Body of pancreas (tissue), 4 donors: ENCODE measurements around the gene WNK1. TPM values are rescaled to one million over a fixed set of nuclear protein-coding genes. Genes with fewer than 3 reads are reported as not detected.

ENCODE experiments used
- ATAC-seq: fragments of 150-250 bp; one replicate; pipeline ENCODE4 v1.9.1; 2016
- DNase-seq, 4 donors: peaks; one replicate each; pipeline ENCODE4 v3.0.0-alpha.2; 2019
- H3K27ac ChIP-seq, 4 donors: fragments of 200-600 bp; sonication (generic); 1 replicate in 3 of 4; 2 replicates in 1 of 4; pipeline versions ENCODE4 v1.5.1 to v1.6.1; 2016 to 2019; ENCODE audit warnings: mild to moderate bottlenecking in 1 of 4, mixed read lengths in 1 of 4, moderate library complexity in 1 of 4
- H3K27me3 ChIP-seq, 2 donors: fragments of 200-600 bp; sonication (generic); one replicate each; pipeline ENCODE4 v1.6.0; 2016; ENCODE audit warnings: mild to moderate bottlenecking in 1 of 2
- H3K36me3 ChIP-seq, 2 donors: fragments of 200-600 bp; sonication (generic); replicated peaks in 1 of 2; 2 replicates each; pipeline ENCODE4 v1.5.1; 2016; ENCODE audit warnings: low read depth in 2 of 2; ENCODE audit not compliant: insufficient read depth in 1 of 2
- H3K4me1 ChIP-seq: fragments of 200-600 bp; sonication (generic); one replicate; pipeline ENCODE4 v1.6.0; 2016
- H3K4me3 ChIP-seq, 2 donors: fragments of 200-600 bp; sonication (generic); 1 replicate in 1 of 2; 2 replicates in 1 of 2; pipeline ENCODE4 v1.5.1; 2016 to 2019
- H3K9me3 ChIP-seq, 3 donors: fragments of 200-600 bp; sonication (generic); 1 replicate in 2 of 3; 2 replicates in 1 of 3; pipeline ENCODE4 v1.5.1; 2016
- POLR2A ChIP-seq, 3 donors: fragments of 450-650 bp; IDR thresholded peaks; one replicate each; pipeline ENCODE4 v1.6.1; 2016; ENCODE audit warnings: antibody characterized with exemption in 3 of 3, mild to moderate bottlenecking in 2 of 3
- WGBS, 2 donors: methylation state at CpG; one replicate each; pipeline ENCODE4 v1.1.5; 2017; 5-methylcytosine and 5-hydroxymethylcytosine counted together
- intact Hi-C: fragments of 100-400 bp; cut with DNase I; formaldehyde crosslinking; loops from one replicate; pipeline ENCODE4 v1.15.1; 2023
- total RNA-seq, 2 donors: library from RNA; depleted of rRNA; stranded (reverse); fragments of >200 nt; gene quantifications; one replicate each; pipeline ENCODE4 v1.1.0, GENCODE V29; 2016
- TF ChIP-seq, protein P1 (sequence below), 7 experiments: fragments of 450-650 bp in 4 of 7; fragments of 200-600 bp in 3 of 7; sonication (generic) in 3 of 7; IDR thresholded peaks; one replicate each; pipeline ENCODE4 v1.5.1; 2016 to 2019; ENCODE audit warnings: antibody characterized with exemption in 7 of 7

The WNK1 gene
- total RNA-seq, 2 donors from 2014 or later, result 56.6 to 96.6 TPM

DNA sequence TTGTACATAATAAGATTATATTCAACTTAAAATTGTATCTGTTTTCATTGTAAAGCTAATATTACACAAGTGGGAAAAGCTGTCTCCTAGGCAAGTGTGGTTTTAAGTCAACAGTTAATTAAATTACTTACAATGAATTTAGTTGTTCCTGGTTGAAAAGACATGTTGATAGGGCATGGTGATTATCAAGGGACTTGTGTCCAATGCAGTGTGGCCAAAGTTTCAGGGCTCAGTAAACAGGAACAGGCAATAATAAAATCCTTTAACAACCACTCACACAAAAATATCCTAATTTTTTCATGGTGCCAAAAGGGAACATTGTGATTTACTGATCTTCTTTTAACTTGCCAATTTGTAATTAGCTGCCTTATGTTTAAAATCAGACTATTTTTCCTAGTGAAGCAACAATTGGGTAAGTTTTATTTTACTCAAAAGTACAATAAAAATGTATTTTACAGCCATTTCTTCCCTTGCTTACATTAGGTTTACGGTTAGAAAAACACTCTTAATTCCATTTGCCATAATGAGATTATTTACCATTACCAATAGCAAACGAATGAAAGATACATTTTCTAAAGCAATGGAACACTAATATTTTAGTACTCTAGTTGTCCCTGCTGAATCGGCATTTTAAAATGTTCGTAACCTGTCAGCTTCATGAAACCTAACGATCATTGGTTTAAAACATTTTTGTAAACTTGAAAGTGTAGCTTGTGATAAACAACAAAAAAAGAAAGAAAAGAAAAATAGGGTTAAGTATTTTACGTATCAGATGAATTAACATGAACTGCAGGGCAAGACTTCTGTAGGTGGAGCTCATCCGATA is 1.8 kb upstream of the WNK1 start:
- 1 to 3% methylated on average over 7 of the region's 7 CpGs for whole genome bisulfite sequencing, 2 donors
- Histone ChIP-seq H3K4me1 (peaks cover 21% of the 10 kb centered on the region), H3K27me3 (no peaks in the 10 kb centered on the region), H3K9me3 (no peaks in the 10 kb centered on the region), H3K36me3 (no peaks in the 10 kb centered on the region), H3K27ac (peak overlapping the region; percentile 40 to 98 (median 86)), H3K4me3 (peak overlapping the region; percentile 32 to 52)
- TF ChIP-seq, protein P1, sequence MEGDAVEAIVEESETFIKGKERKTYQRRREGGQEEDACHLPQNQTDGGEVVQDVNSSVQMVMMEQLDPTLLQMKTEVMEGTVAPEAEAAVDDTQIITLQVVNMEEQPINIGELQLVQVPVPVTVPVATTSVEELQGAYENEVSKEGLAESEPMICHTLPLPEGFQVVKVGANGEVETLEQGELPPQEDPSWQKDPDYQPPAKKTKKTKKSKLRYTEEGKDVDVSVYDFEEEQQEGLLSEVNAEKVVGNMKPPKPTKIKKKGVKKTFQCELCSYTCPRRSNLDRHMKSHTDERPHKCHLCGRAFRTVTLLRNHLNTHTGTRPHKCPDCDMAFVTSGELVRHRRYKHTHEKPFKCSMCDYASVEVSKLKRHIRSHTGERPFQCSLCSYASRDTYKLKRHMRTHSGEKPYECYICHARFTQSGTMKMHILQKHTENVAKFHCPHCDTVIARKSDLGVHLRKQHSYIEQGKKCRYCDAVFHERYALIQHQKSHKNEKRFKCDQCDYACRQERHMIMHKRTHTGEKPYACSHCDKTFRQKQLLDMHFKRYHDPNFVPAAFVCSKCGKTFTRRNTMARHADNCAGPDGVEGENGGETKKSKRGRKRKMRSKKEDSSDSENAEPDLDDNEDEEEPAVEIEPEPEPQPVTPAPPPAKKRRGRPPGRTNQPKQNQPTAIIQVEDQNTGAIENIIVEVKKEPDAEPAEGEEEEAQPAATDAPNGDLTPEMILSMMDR (IDR thresholded peaks at IDR 0.05), result no peak
- TF ChIP-seq POLR2A (IDR thresholded peaks at IDR 0.05), result no peak
- ATAC-seq, result no peak
- DNase-seq, result no peak
- intact Hi-C loops, result no loop called here

DNA sequence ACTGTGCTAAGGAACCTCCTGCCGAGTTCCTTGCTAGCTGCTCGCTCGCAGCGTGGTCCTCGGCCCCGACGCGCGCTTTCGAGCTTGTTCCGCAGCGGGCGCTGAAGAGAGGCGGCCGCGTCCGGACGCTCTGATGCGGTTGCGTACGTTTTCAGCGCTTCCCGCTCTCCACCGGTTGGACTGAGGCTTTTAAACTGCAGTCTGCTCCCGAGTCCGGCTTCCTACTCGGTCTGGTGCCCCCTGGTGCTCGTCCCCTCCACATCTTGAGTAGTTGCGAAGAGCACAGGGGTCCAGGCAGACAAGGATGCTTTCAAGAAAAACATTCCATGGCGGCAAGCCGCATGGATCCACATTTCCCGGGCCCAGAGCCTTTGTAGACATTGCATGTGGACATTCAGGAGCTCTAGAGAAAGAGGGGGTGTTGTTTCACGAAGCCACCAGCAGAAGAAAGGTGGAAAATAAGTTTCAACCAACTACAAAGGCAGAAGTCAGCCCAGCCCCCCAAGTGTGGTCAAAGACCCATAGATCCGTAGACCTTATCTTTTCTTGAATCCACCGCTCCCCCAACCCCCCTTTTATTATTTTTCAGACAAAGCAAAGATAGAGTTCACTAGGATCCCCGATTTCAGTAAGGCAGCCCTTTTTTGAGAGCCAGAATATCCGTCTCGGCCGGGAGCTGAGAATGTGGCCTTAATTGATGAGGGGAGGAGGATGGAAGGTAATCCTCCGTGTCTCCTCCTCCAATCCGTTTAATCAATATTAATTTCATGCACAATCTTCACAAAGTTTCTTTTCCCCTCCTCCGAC is 984 bp upstream of the WNK1 start:
- TF ChIP-seq POLR2A (IDR thresholded peaks at IDR 0.05), result peak in 2 of 3 donors; percentile 49 to 59
- TF ChIP-seq, protein P1 (IDR thresholded peaks at IDR 0.05), result peak; percentile 29 to 80 (median 66)
- DNase-seq (peak; percentile 85 to 93 (median 89)), ATAC-seq (peak; percentile 57)
- peak overlapping the region; percentile 40 to 98 (median 86) for H3K27ac ChIP-seq
- intact Hi-C loops, result no loop called here
- peaks cover 29% of the 10 kb centered on the region for H3K4me1 ChIP-seq
- H3K9me3 ChIP-seq, result no peaks in the 10 kb centered on the region
- peak overlapping the region; percentile 32 to 52 for H3K4me3 ChIP-seq
- WGBS, 2 donors, result 1% methylated on average over 39 to 42 of the region's 42 CpGs
- H3K36me3 ChIP-seq, result no peaks in the 10 kb centered on the region
- no peaks in the 10 kb centered on the region for H3K27me3 ChIP-seq

DNA sequence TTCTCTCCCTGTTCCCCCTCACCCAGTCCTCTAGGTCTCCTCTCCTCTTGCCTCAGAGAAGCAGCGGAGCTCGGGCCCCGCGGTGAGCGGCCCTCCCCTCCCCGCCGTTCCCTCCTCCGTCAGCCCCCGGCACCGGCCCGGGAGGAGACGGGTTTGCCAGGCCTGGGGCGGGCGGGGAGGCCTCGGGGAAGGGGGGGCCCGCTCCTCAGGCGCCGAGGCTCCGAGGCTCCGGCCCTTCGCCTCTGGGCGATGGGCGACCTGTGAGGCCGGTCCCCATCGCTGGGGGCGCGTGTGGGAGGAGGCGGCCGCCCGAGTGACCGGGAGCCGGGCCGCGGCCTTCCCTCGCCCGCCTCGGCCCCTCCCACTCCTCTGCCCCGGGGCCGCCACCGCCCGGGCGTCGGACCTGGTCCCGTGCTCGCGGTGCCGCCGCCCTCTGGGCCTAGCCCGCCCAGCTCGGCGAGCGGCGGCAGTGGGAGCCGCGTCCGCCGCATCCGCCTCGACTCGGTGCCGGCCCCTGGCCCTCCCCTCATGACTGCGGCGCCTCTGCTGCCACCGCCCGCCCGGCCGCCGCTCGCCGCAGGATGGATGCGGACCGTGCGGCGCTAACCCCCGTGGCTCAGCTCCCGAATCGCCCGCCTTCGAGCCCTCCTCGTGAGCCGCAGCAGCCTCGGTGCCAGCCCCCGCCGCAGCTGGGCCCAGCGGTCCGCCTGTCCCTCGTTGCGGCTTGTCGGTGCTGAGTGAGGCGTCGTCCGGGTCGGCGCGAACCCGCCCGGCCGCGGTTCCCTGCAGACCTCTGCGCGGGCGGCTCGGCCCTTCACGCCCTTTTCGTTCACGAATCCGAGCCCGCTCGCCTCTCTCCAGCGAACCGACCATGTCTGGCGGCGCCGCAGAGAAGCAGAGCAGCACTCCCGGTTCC is 574 bp downstream of the WNK1 start:
- DNase-seq (peak; percentile 65 to 71 (median 66)), ATAC-seq (peak; percentile 61)
- TF ChIP-seq, protein P1 (IDR thresholded peaks at IDR 0.05), result peak in 5 of 7 experiments; percentile 7 to 42 (median 18)
- TF ChIP-seq POLR2A (IDR thresholded peaks at IDR 0.05), result no peak
- intact Hi-C loops, result no loop called here
- Histone ChIP-seq H3K27ac (peak overlapping the region; percentile 86 to 98 (median 94)), H3K4me1 (peaks cover 36% of the 10 kb centered on the region), H3K27me3 (no peaks in the 10 kb centered on the region), H3K4me3 (peak overlapping the region; percentile 68 to 93), H3K36me3 (no peaks in the 10 kb centered on the region), H3K9me3 (no peaks in the 10 kb centered on the region)
- WGBS, 2 donors, result 0 to 1% methylated on average over 28 to 105 of the region's 115 CpGs

DNA sequence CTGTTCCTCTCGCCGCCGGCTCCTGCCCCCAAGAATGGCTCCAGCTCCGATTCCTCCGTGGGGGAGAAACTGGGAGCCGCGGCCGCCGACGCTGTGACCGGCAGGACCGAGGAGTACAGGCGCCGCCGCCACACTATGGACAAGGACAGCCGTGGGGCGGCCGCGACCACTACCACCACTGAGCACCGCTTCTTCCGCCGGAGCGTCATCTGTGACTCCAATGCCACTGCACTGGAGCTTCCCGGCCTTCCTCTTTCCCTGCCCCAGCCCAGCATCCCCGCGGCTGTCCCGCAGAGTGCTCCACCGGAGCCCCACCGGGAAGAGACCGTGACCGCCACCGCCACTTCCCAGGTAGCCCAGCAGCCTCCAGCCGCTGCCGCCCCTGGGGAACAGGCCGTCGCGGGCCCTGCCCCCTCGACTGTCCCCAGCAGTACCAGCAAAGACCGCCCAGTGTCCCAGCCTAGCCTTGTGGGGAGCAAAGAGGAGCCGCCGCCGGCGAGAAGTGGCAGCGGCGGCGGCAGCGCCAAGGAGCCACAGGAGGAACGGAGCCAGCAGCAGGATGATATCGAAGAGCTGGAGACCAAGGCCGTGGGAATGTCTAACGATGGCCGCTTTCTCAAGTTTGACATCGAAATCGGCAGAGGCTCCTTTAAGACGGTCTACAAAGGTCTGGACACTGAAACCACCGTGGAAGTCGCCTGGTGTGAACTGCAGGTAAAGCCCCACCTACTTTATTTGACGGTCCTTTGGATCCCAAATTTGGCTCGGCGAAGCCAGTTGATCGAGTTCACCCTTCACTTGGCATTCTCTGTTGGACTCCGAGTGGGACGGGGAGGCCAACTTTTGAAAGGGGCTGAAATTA is 1.5 kb downstream of the WNK1 start:
- ATAC-seq, result no peak

More for the DNA sequence above, 1.5 kb downstream of the WNK1 start:
- peak overlapping the region; percentile 86 to 98 (median 94) for H3K27ac ChIP-seq
- TF ChIP-seq, protein P1 (IDR thresholded peaks at IDR 0.05), result peak in 5 of 7 experiments; percentile 9 to 38 (median 32)
- peak; percentile 1 to 29 (median 21) for TF ChIP-seq POLR2A (IDR thresholded peaks at IDR 0.05)
- intact Hi-C loops, result no loop called here
- H3K4me3 ChIP-seq, result peak overlapping the region; percentile 68 to 93
- DNase-seq, result peak; percentile 52 to 61 (median 53)
- no peaks in the 10 kb centered on the region for H3K36me3 ChIP-seq
- no peaks in the 10 kb centered on the region for H3K9me3 ChIP-seq
- H3K4me1 ChIP-seq, result peaks cover 36% of the 10 kb centered on the region
- no peaks in the 10 kb centered on the region for H3K27me3 ChIP-seq
- 0% methylated on average over 8 to 63 of the region's 63 CpGs for WGBS, 2 donors
